GM12878 (cell line): ENCODE results near the gene PPP1R9B. TPM values are rescaled to one million over a fixed set of nuclear protein-coding genes. Genes with fewer than 3 reads are reported as not detected.
A peak's percentile ranks its signal among the peaks of the same experiment; 100 is the strongest.

ENCODE experiments used
- ATAC-seq: fragments of 200-7000 bp; cut with Tn5 transposase; 3 replicates; pipeline ENCODE4 v1.9.1; 2020; ENCODE audit warnings: mild to moderate bottlenecking, moderate library complexity
- BruUV-seq: library from RNA; stranded (reverse); fragments of 400-500 nt; replicated peaks from 2 replicates; lab custom pipeline; 2021; lab: Mats Ljungman, UMichigan
- CTCF ChIA-PET: fragments of 300-600 bp; sonication (Branson Sonifier 250); formaldehyde crosslinking; extraction: SDS; loops from one replicate; lab custom pipeline; 2021; ENCODE audit warnings: inconsistent platforms; lab: Yijun Ruan, JAX
- POLR2A ChIA-PET: fragments of 350-600 bp; formaldehyde crosslinking; extraction: SDS; loops from one replicate; lab custom pipeline; 2021; ENCODE audit warnings: inconsistent platforms; lab: Charles Lee
- RAD21 ChIA-PET: fragments of 300-600 bp; sonication (Branson Sonifier 250); formaldehyde crosslinking; loops from one replicate; lab custom pipeline; 2023; ENCODE audit warnings: antibody characterized with exemption; ENCODE audit not compliant: unreplicated experiment; lab: Charles Lee
- SMC1A ChIA-PET: fragments of 300-600 bp; sonication (Branson Sonifier 250); formaldehyde crosslinking; loops from one replicate; lab custom pipeline; 2023; ENCODE audit not compliant: unreplicated experiment, uncharacterized antibody; lab: Charles Lee
- DNase-seq: peaks from one replicate; pipeline ENCODE4 v3.0.0-alpha.2; 2011; ENCODE audit warnings: low read depth, low spot score
- FAIRE-seq: peaks from 3 replicates; lab custom pipeline; 2011; peaks lifted over from hg19 to GRCh38; lab: Jason Lieb, UNC
- H2AFZ ChIP-seq: 2 replicates; pipeline ENCODE4 v1.6.0; 2011; ENCODE audit warnings: low read depth, low read length, control low read depth; ENCODE audit not compliant: control insufficient read depth
- H3K27ac ChIP-seq: 2 replicates; pipeline ENCODE4 v1.5.1; 2011; ENCODE audit warnings: control low read depth; ENCODE audit not compliant: control insufficient read depth, insufficient read depth
- H3K27me3 ChIP-seq, 2 experiments: replicated peaks in 1 of 2; 2 replicates each; pipeline versions ENCODE4 v1.6.0 to v1.6.1; 2011; ENCODE audit warnings: low read length in 1 of 2; ENCODE audit not compliant: control insufficient read depth in 2 of 2, insufficient read depth in 2 of 2
- H3K36me3 ChIP-seq, 2 experiments: 2 replicates each; pipeline ENCODE4 v1.5.1; 2011; ENCODE audit warnings: low read length in 1 of 2; ENCODE audit not compliant: control insufficient read depth in 2 of 2, insufficient read depth in 2 of 2
- H3K4me1 ChIP-seq: 2 replicates; pipeline ENCODE4 v1.6.1; 2011; ENCODE audit warnings: mild to moderate bottlenecking, low read length, moderate library complexity, mixed read lengths; ENCODE audit not compliant: control insufficient read depth, insufficient read depth
- H3K4me2 ChIP-seq: 2 replicates; pipeline ENCODE4 v1.6.0; 2011; ENCODE audit warnings: control low read depth; ENCODE audit not compliant: control insufficient read depth, insufficient read depth
- H3K4me3 ChIP-seq: fragments of 200-600 bp; sonication (generic); 2 replicates; pipeline ENCODE4 v1.5.1; 2016
- H3K79me2 ChIP-seq: 2 replicates; pipeline ENCODE4 v1.6.0; 2011; ENCODE audit warnings: low read length; ENCODE audit not compliant: control insufficient read depth, insufficient read depth
- H3K9ac ChIP-seq: 2 replicates; pipeline ENCODE4 v1.8.0; 2011; ENCODE audit warnings: low read length, control low read depth, mixed read lengths; ENCODE audit not compliant: control insufficient read depth, insufficient read depth
- H3K9me3 ChIP-seq: replicated peaks from 3 replicates; pipeline ENCODE4 v1.5.1; 2011; ENCODE audit warnings: mild to moderate bottlenecking, low read length; ENCODE audit not compliant: control insufficient read depth, insufficient read depth
- H4K20me1 ChIP-seq: 2 replicates; pipeline ENCODE4 v1.6.0; 2011; ENCODE audit not compliant: control insufficient read depth, insufficient read depth
- ASH2L ChIP-seq: fragments of 300-600, 200-600 bp; sonication (generic); IDR thresholded peaks from 2 replicates; pipeline ENCODE4 v1.6.1; 2017; ENCODE audit warnings: low read depth, mild to moderate bottlenecking, borderline replicate concordance
- BHLHE40 ChIP-seq, 2 experiments: fragments of 450-650 bp in 1 of 2; IDR thresholded peaks; 2 replicates each; pipeline ENCODE4 v1.6.1; 2011 to 2017; ENCODE audit warnings: low read depth in 2 of 2, borderline replicate concordance in 1 of 2, improper control_type of control experiment in 1 of 2, low read length in 1 of 2, mild to moderate bottlenecking in 1 of 2
- EZH2 ChIP-seq: IDR thresholded peaks from 2 replicates; pipeline ENCODE4 v1.6.1; 2012; ENCODE audit warnings: low read depth, mild to moderate bottlenecking, control low read depth, inconsistent platforms, low read length, borderline replicate concordance; ENCODE audit not compliant: control insufficient read depth
- HSF1 ChIP-seq: fragments of 150-350 bp; IDR thresholded peaks from 2 replicates; pipeline ENCODE4 v1.6.1; 2014; ENCODE audit warnings: mild to moderate bottlenecking, low read depth, low read length
- JUND ChIP-seq: IDR thresholded peaks from 2 replicates; pipeline ENCODE4 v1.6.1; 2012; ENCODE audit warnings: low read depth, mild to moderate bottlenecking, low read length, improper control_type of control experiment, moderate library complexity
- MTA3 ChIP-seq: IDR thresholded peaks from 2 replicates; pipeline ENCODE4 v1.6.1; 2012; ENCODE audit warnings: low read length, inconsistent platforms, borderline replicate concordance
- NR2F1 ChIP-seq: fragments of 450-650 bp; conservative IDR thresholded peaks from 2 replicates; pipeline ENCODE4 v1.6.1; 2017; ENCODE audit warnings: mild to moderate bottlenecking
- SMAD1 ChIP-seq: fragments of 450-650 bp; IDR thresholded peaks from 2 replicates; pipeline ENCODE4 v1.6.1; 2018; ENCODE audit warnings: mild to moderate bottlenecking, low read depth; ENCODE audit not compliant: partially characterized antibody
- ZBED1 ChIP-seq: IDR thresholded peaks from 2 replicates; pipeline ENCODE4 v1.6.1; 2016; ENCODE audit warnings: borderline replicate concordance
- ZNF217 ChIP-seq: fragments of 450-650 bp; IDR thresholded peaks from 2 replicates; pipeline ENCODE4 v1.6.1; 2017; ENCODE audit warnings: antibody characterized with exemption, mild to moderate bottlenecking
- ZNF592 ChIP-seq: fragments of 450-650 bp; IDR thresholded peaks from 2 replicates; pipeline ENCODE4 v1.6.1; 2017; ENCODE audit warnings: mild to moderate bottlenecking, moderate library complexity
- WGBS: methylation state at CpG from one replicate; pipeline ENCODE4 v1.1.6; 2016; ENCODE audit warnings: low lambda C conversion rate; ENCODE audit not compliant: insufficient replicate concordance, insufficient coverage; ENCODE audit errors: missing lambda C conversion rate; 5-methylcytosine and 5-hydroxymethylcytosine counted together
- in situ Hi-C: fragments of 300-500 bp; cut with MboI; formaldehyde crosslinking; loops from 9 replicates; pipeline ENCODE4 v1.14.3; 2018; ENCODE audit warnings: mixed read lengths
- intact Hi-C: fragments of 100-400 bp; cut with micrococcal nuclease; formaldehyde crosslinking; loops from one replicate; pipeline ENCODE4 v1.14.2; 2022; ENCODE audit not compliant: unreplicated experiment
- polyA plus RNA-seq, 11 experiments: library from polyadenylated mRNA; depleted of rRNA in 4 of 11; unstranded in 6 of 11; stranded (reverse) in 5 of 11; fragments of >200 nt; fragmentation: Nextera tagmentation in 4 of 11; fragmentation: Illumina TruSeq in 1 of 11; extraction: Ambion mirVana in 4 of 11; extraction: Trizol in 1 of 11; gene quantifications; 1 replicate in 1 of 11; 2 replicates in 10 of 11; pipeline versions ENCODE4 v1.2.1 to v1.2.3, GENCODE V29; 2011 to 2016; ENCODE audit warnings: inconsistent platforms in 2 of 11, missing spikeins in 2 of 11, low read depth in 1 of 11
- total RNA-seq, 4 experiments: library from RNA; depleted of rRNA in 3 of 4; stranded (reverse); fragments of >200 nt in 3 of 4; fragmentation: Illumina TruSeq in 1 of 4; extraction: Trizol in 1 of 4; gene quantifications; 2 replicates each; pipeline versions ENCODE4 v1.2.1 to v1.2.3, GENCODE V29; 2013 to 2021
- TF ChIP-seq, protein P1 (sequence below): IDR thresholded peaks from 2 replicates; pipeline ENCODE4 v1.6.1; 2012; ENCODE audit warnings: low read length, inconsistent platforms

Gene PPP1R9B
- total and polyA plus RNA-seq, 10 of the 15 experiments (the other 5 are each of a cell fraction or from before 2014, with no cell fraction given): 0.20 to 107 (median 37.5) TPM

DNA sequence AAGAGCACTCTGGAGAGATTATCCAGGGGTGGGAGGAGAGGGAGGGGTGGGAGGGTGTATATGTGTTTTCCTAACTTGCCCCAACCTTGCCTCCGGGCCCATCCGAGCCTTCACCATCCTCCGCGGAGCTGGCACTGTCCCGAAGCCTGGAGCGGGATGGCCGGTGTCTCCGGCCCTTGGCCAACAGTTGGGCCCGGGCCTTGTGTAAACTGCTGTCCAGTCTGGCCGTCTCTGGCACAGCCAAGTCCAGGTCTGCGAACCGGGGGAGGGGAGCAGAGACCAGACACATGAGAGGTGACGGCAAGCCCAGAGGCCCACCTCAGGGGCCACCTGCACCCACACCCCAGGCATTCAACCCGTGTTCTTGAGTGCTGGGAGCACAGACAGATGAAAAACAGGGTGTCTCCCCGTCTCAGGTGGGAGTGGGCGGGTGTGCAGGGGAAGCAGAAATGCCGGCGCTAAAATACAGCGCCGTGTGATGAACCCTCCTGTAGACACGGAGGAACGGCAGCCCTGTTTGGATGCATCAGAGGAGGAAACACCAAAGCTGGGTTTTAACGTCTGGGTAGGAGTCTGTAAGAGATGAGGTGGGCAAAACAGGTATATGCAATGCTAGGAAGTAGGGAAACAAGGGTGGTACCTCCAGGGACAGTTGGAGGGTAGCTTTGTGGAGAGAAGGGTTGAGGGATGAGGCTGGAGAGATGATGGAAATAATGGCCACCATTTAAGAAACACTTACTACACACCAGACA lies 32.2 kb downstream of the PPP1R9B start (continued):
- TF ChIP-seq EZH2 (no peak), HSF1 (no peak), MTA3 (no peak), JUND (no peak)
- TF ChIP-seq, protein P1, sequence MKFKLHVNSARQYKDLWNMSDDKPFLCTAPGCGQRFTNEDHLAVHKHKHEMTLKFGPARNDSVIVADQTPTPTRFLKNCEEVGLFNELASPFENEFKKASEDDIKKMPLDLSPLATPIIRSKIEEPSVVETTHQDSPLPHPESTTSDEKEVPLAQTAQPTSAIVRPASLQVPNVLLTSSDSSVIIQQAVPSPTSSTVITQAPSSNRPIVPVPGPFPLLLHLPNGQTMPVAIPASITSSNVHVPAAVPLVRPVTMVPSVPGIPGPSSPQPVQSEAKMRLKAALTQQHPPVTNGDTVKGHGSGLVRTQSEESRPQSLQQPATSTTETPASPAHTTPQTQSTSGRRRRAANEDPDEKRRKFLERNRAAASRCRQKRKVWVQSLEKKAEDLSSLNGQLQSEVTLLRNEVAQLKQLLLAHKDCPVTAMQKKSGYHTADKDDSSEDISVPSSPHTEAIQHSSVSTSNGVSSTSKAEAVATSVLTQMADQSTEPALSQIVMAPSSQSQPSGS: no peak

DNA sequence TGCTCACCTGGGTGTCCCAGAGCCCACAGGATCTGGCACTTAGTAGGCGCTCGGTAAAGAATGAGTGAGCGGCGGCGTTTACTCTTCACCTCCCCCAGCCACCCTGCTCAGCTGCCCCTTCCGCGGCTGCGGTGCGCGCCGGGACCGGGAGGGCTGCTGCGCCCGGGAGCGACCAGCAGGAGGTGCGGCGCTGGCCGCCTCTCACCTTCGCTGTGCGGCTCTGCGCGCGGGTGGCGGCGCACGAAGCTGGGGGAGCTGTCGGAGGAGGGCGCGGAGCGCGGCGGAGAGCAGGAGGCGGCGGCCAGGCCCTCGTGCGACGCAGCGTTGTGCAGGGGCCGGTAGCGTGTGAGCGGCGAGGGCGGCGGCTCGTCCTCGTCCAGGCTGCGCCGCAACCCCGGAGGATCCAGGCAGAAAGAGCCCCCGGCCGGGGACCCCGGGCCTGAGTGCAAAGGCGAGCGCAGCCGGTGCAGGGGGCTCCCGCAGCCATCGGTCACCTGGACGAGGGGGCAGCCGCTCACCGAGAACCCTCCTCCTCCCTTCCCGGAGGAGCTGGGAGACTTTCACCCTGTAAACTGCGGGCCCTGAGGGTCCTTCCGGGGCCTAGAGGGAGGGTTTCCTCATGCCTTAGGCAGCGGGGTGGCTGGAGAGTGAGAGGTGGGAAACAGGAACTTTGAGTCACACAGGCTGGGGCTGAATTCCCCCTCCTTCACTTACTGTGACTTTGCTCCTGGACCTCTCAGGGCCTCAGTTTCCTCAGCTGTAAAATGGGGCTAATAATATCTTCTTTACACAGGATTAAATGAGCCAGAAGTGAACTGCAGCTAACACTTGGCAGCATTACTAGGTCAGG lies 33.0 kb downstream of the PPP1R9B start:
- CTCF ChIA-PET: interaction anchor here (0.9 to 2.2 kb wide), 6 partner anchors 13 to 61 kb away, joined by 4 to 10 read pairs (median 6); no protein-coding TSS in a partner anchor
- H4K20me1 ChIP-seq: no peaks in the 10 kb centered on the region
- in situ Hi-C loops (no loop called here), intact Hi-C loops (no loop called here)
- no peak overlapping the region for H3K27ac ChIP-seq
- ATAC-seq: peak; percentile 90
- BruUV-seq: no TSS peak
- H3K4me3 ChIP-seq: no peak overlapping the region
- H3K79me2 ChIP-seq: no peaks in the 10 kb centered on the region
- RAD21 ChIA-PET: interaction anchor here (0.7 to 1.1 kb wide), 4 partner anchors 14 to 82 kb away, joined by 3 read pairs; no protein-coding TSS in a partner anchor
- H3K36me3 ChIP-seq: no peaks in the 10 kb centered on the region
- no peak overlapping the region for H3K9ac ChIP-seq
- peaks cover 6% of the 10 kb centered on the region in 2 experiments; a peak in 3 of 4 replicates for H3K27me3 ChIP-seq
- no peak for DNase-seq
- no peak overlapping the region; the same call in 1 of the 2 replicates for H3K4me2 ChIP-seq
- SMC1A ChIA-PET: interaction anchor here (0.7 to 1.7 kb wide), 2 partner anchors 44 to 79 kb away, joined by 3 to 6 read pairs; no protein-coding TSS in a partner anchor
- H3K9me3 ChIP-seq: no peaks in the 10 kb centered on the region
- no peaks in the 10 kb centered on the region for H3K4me1 ChIP-seq
- no peak overlapping the region; the same call in 1 of the 2 replicates for H2AFZ ChIP-seq
- no peak for FAIRE-seq
- POLR2A ChIA-PET: no interaction called here
- 2% methylated on average over 45 of the region's 64 CpGs for WGBS
- TF ChIP-seq ZBED1 (no peak), BHLHE40 (IDR thresholded peaks at IDR 0.05; ENCODE audit: borderline replicate concordance in 1 of 2, low read depth in 2 of 2, low read length in 1 of 2) (peak in 1 of 2 experiments; percentile 46; a peak in 1 of 4 replicates), NR2F1 (0 out of 2 replicates have a peak, but pooled peaks have one; percentile 24), ASH2L (no peak), SMAD1 (no peak), ZNF592 (0 out of 2 replicates have a peak, but pooled peaks have one; percentile 44), ZNF217 (peak; percentile 37; the same call in 1 of the 2 replicates)
